HepG2 (cell line): Measurements from ENCODE around the gene PTTG1IP2. TPM values are rescaled to one million over a fixed set of nuclear protein-coding genes. Genes with fewer than 3 reads are reported as not detected.
A peak's percentile ranks its signal among the peaks of the same experiment; 100 is the strongest.

Source experiments
- ATAC-seq: fragments of 200-7000 bp; cut with Tn5 transposase; 3 replicates; pipeline ENCODE4 v1.9.1; 2020; ENCODE audit warnings: mild to moderate bottlenecking, moderate library complexity
- BruUV-seq: library from RNA; stranded (reverse); fragments of 400-500 nt; replicated peaks from 2 replicates; lab custom pipeline; 2021; lab: Mats Ljungman, UMichigan
- CTCF ChIA-PET: fragments of 300-600 bp; formaldehyde crosslinking; extraction: SDS; loops from one replicate; lab custom pipeline; 2021; ENCODE audit warnings: low total read pairs, inconsistent platforms, low intra/inter-chr PET ratio; lab: Yijun Ruan, JAX
- POLR2A ChIA-PET: fragments of 350-600 bp; sonication (Branson Sonifier 250); formaldehyde crosslinking; loops from one replicate; lab custom pipeline; 2020; ENCODE audit warnings: antibody characterized with exemption, inconsistent platforms; lab: Yijun Ruan, JAX
- DNase-seq: peaks from one replicate; pipeline ENCODE4 v3.0.0-alpha.2; 2015; ENCODE audit warnings: low spot score
- FAIRE-seq: peaks from 3 replicates; lab custom pipeline; 2011; peaks lifted over from hg19 to GRCh38; lab: Jason Lieb, UNC
- H2AFZ ChIP-seq: one replicate; pipeline ENCODE4 v1.6.1; 2011; ENCODE audit warnings: low read length, inconsistent platforms
- H3K27ac ChIP-seq: fragments of 300-600 bp; 3 replicates; pipeline ENCODE4 v1.8.0; 2011; ENCODE audit warnings: mixed run types, mild to moderate bottlenecking, mixed read lengths, low read length, inconsistent platforms; ENCODE audit not compliant: insufficient read depth; ENCODE audit errors: extremely low read length
- H3K27me3 ChIP-seq, 2 experiments: fragments of 200-600 bp in 1 of 2; 2 replicates in 1 of 2; 3 replicates in 1 of 2; pipeline versions ENCODE4 v1.6.0 to v1.8.0; 2011; ENCODE audit warnings: low read length in 2 of 2, mild to moderate bottlenecking in 2 of 2, moderate library complexity in 2 of 2, inconsistent platforms in 1 of 2; ENCODE audit not compliant: insufficient read depth in 2 of 2, control insufficient read depth in 1 of 2
- H3K36me3 ChIP-seq, 2 experiments: fragments of 200-600 bp in 1 of 2; replicated peaks in 1 of 2; 2 replicates in 1 of 2; 3 replicates in 1 of 2; pipeline versions ENCODE4 v1.5.1 to v1.8.0; 2011; ENCODE audit warnings: low read length in 2 of 2, inconsistent platforms in 1 of 2; ENCODE audit not compliant: insufficient read depth in 2 of 2, control insufficient read depth in 1 of 2
- H3K4me1 ChIP-seq: 2 replicates; pipeline ENCODE4 v1.5.1; 2012; ENCODE audit warnings: low read length, inconsistent platforms; ENCODE audit not compliant: insufficient read depth
- H3K4me2 ChIP-seq: 2 replicates; pipeline ENCODE4 v1.6.0; 2011; ENCODE audit warnings: low read depth, low read length, inconsistent platforms
- H3K4me3 ChIP-seq, 3 experiments: fragments of 200-600 bp in 1 of 3; sonication (generic), shearing (Covaris generic) in 1 of 3; replicated peaks in 1 of 3; 2 replicates each; pipeline ENCODE4 v1.5.1; 2011 to 2016; ENCODE audit warnings: low read length in 3 of 3, inconsistent platforms in 2 of 3, low read depth in 2 of 3, mild to moderate bottlenecking in 2 of 3, control low read depth in 1 of 3, mixed read lengths in 1 of 3; ENCODE audit not compliant: insufficient read depth in 1 of 3
- H3K79me2 ChIP-seq: one replicate; pipeline ENCODE4 v1.6.1; 2011; ENCODE audit warnings: low read length, inconsistent platforms; ENCODE audit not compliant: insufficient read depth
- H3K9ac ChIP-seq: 2 replicates; pipeline ENCODE4 v1.6.0; 2011; ENCODE audit warnings: mild to moderate bottlenecking, low read depth, low read length, inconsistent platforms; ENCODE audit not compliant: insufficient read depth
- H3K9me3 ChIP-seq: 2 replicates; pipeline ENCODE4 v1.5.1; 2012; ENCODE audit warnings: mild to moderate bottlenecking, low read length
- H4K20me1 ChIP-seq: 2 replicates; pipeline ENCODE4 v1.6.0; 2011; ENCODE audit warnings: inconsistent platforms, mild to moderate bottlenecking, low read length, moderate library complexity; ENCODE audit not compliant: insufficient read depth
- ATF7-NPFF ChIP-seq: sonication (generic); formaldehyde crosslinking; IDR thresholded peaks from 2 replicates; pipeline ENCODE4 v1.8.1; 2023; ENCODE audit warnings: mild to moderate bottlenecking, low read depth, missing genetic modification reagents, moderate library complexity
- RXRB ChIP-seq: IDR thresholded peaks from 2 replicates; pipeline ENCODE4 v1.6.1; 2016; ENCODE audit warnings: borderline replicate concordance, missing genetic modification reagents, missing compliant biosample characterization
- SYNCRIP ChIP-seq: fragments of 200-400 bp; formaldehyde crosslinking; IDR thresholded peaks from 2 replicates; pipeline ENCODE4 v1.6.1; 2018; ENCODE audit warnings: mild to moderate bottlenecking, low read depth, low read length; ENCODE audit not compliant: insufficient read depth
- WGBS: methylation state at CpG from one replicate; pipeline ENCODE4 v1.1.6; 2017; ENCODE audit warnings: low lambda C conversion rate; 5-methylcytosine and 5-hydroxymethylcytosine counted together
- in situ Hi-C: cut with HindIII; loops from 2 replicates; pipeline ENCODE4 v1.10.0; 2017; ENCODE audit warnings: low pct_unique_long_range_greater_than_20kb; ENCODE audit not compliant: extremely low pct_ligation_motif_present
- intact Hi-C: fragments of 100-400 bp; cut with micrococcal nuclease; formaldehyde crosslinking; loops from one replicate; pipeline ENCODE4 v1.10.0; 2022; ENCODE audit not compliant: unreplicated experiment
- polyA plus RNA-seq, 8 experiments: library from polyadenylated mRNA; depleted of rRNA in 3 of 8; stranded (reverse) in 7 of 8; unstranded in 1 of 8; fragments of >200 nt; fragmentation: Illumina TruSeq in 4 of 8; extraction: Trizol in 4 of 8; gene quantifications; 2 replicates each; pipeline versions ENCODE4 v1.2.1 to v1.2.3, GENCODE V29; 2011 to 2016; ENCODE audit warnings: low read depth in 4 of 8, missing spikeins in 1 of 8, mixed read lengths in 1 of 8; ENCODE audit not compliant: insufficient read depth in 1 of 8
- total RNA-seq, 5 experiments: library from RNA; depleted of rRNA; stranded (reverse); fragments of >200 nt; fragmentation: Illumina TruSeq; extraction: Trizol; gene quantifications; 2 replicates each; pipeline ENCODE4 v1.2.3, GENCODE V29; 2016; ENCODE audit warnings: low read depth in 1 of 5
- TF ChIP-seq, protein P1 (sequence below): sonication (generic); formaldehyde crosslinking; IDR thresholded peaks from 2 replicates; pipeline ENCODE4 v1.4.0; 2020; ENCODE audit warnings: mild to moderate bottlenecking, low read depth, missing genetic modification reagents
- TF ChIP-seq, protein P2 (sequence below): fragments of 450-650 bp; IDR thresholded peaks from 2 replicates; pipeline ENCODE4 v1.6.1; 2016

PTTG1IP2 gene
- total and polyA plus RNA-seq, 2 of the 13 experiments (the other 11 are each of a cell fraction or from before 2014, with no cell fraction given) = not detected

DNA sequence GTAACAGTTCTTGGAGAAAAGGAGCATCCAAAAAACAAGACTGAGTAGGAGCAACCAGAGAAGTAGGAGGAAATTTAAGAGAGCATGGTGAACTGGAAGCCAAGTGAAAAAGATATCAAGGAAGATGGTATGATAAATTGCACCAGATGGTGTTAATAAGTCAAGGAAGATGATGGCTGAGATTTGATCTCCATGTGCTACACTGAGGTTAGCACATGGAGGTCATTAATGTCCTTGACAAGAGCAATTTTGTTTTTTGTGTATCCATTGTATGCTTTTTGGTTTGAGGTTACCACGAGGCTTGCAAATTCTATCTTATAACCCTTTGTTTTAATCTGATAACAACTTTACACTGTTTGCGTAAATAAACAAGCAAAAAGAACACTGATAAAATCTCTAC lies 11.3 kb upstream of the PTTG1IP2 start:
- peaks cover 16% of the 10 kb centered on the region for H3K4me1 ChIP-seq
- ATAC-seq (no peak), FAIRE-seq (no peak), DNase-seq (no peak)
- in situ Hi-C loops (loop anchor here (10.0 kb wide), 1 partner anchor 137 kb away; the partner anchor contains the start of gene CDK14), intact Hi-C loops (no loop called here)
- no peaks in the 10 kb centered on the region for H3K9me3 ChIP-seq
- no peaks in the 10 kb centered on the region for H4K20me1 ChIP-seq
- 50% methylated on average over 2 of the region's 2 CpGs for WGBS
- no peak overlapping the region for H3K27ac ChIP-seq
- no TSS peak for BruUV-seq
- POLR2A ChIA-PET = no interaction called here
- no peaks in the 10 kb centered on the region for H3K79me2 ChIP-seq
- H3K27me3 ChIP-seq = no peaks in the 10 kb centered on the region
- CTCF ChIA-PET = no interaction called here
- H2AFZ ChIP-seq = no peak overlapping the region
- no peak overlapping the region for H3K9ac ChIP-seq
- H3K4me3 ChIP-seq = no peak overlapping the region
- no peak for TF ChIP-seq RXRB
- no peak for TF ChIP-seq SYNCRIP
- no peak for TF ChIP-seq ATF7-NPFF (CRISPR knock-in tag)
- TF ChIP-seq, protein P1, sequence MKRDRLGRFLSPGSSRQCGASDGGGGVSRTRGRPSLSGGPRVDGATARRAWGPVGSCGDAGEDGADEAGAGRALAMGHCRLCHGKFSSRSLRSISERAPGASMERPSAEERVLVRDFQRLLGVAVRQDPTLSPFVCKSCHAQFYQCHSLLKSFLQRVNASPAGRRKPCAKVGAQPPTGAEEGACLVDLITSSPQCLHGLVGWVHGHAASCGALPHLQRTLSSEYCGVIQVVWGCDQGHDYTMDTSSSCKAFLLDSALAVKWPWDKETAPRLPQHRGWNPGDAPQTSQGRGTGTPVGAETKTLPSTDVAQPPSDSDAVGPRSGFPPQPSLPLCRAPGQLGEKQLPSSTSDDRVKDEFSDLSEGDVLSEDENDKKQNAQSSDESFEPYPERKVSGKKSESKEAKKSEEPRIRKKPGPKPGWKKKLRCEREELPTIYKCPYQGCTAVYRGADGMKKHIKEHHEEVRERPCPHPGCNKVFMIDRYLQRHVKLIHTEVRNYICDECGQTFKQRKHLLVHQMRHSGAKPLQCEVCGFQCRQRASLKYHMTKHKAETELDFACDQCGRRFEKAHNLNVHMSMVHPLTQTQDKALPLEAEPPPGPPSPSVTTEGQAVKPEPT (CRISPR knock-in tag) = no peak
- TF ChIP-seq, protein P2, sequence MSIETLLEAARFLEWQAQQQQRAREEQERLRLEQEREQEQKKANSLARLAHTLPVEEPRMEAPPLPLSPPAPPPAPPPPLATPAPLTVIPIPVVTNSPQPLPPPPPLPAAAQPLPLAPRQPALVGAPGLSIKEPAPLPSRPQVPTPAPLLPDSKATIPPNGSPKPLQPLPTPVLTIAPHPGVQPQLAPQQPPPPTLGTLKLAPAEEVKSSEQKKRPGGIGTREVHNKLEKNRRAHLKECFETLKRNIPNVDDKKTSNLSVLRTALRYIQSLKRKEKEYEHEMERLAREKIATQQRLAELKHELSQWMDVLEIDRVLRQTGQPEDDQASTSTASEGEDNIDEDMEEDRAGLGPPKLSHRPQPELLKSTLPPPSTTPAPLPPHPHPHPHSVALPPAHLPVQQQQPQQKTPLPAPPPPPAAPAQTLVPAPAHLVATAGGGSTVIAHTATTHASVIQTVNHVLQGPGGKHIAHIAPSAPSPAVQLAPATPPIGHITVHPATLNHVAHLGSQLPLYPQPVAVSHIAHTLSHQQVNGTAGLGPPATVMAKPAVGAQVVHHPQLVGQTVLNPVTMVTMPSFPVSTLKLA = peak; percentile 95
- H3K4me2 ChIP-seq = no peak overlapping the region
- no peaks in the 10 kb centered on the region for H3K36me3 ChIP-seq
